Hematopoietic multipotent progenitor cell treated with erythropoietin and hydrocortisone succinate and interleukin-3 and kit ligand, for 17 days (in vitro differentiated cells): ENCODE data around the gene C22orf39.
"Not testable (repeated sequence)": the region's sequence is repeated elsewhere in the genome, so short reads cannot be mapped to it uniquely, and the experiment has no call there.

Experiments
- DNase-seq: peaks from one replicate; pipeline ENCODE4 v3.0.0-alpha.2; 2015; ENCODE audit warnings: low spot score

Gene C22orf39

DNA sequence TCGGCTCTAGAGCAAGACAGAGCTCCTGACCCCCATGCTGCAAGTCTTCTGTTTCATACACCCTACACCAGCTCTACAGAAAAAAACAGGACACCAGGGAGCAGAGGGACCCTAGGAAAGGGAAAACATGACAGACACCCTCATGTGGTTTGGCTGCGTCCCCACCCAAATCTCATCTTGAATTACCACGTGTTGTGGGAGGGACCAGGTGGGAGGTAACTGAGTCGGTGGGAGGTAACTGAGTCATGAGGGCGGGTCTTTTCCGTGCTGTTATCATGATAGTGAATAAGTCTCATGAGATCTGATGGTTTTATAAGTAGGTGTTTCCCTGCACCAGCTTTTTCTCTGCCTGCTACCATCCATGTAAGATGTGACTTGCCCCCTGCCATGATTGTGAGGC is 6.6 kb upstream of the C22orf39 start:
- DNase-seq = no peak

DNA sequence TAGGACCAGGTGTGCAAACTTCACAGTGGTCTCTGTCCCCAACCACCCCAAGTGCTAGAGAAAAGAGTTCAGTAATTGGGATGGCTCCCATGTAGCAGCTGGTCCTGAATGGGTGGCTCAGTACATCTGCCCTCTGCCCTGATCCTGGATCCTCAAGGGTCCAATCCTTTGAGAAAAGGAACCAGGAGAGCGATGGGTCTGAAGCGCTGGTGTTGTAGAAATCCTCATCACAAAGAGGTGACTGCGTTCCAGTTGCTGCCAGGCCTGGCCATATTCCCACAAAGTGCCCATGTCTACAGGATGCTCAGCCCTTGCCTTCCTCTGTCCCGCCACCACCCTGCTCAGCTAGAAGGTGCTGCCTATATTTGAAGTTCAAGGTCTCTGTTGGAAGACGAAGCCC is 6.2 kb upstream of the C22orf39 start:
- no peak for DNase-seq

DNA sequence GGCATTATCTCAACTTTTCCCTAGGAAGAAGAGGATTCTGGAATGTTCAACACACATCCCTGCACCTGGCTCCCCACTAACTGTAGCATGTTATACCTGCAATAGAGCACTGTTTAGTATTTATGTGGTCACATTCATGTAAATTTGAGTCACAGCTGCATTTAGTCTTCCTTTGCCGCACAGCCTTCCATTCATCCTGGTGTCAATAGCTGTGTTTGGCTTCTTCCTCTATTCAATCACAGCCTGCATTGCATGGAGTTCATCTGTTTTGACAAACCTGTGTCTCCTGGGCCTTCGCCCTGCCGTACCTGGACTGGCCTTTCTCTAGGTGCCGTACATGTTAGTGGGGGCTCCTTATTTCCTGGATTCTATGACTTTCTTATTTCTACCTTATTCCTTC is 4.1 kb upstream of the C22orf39 start:
- DNase-seq = no peak

DNA sequence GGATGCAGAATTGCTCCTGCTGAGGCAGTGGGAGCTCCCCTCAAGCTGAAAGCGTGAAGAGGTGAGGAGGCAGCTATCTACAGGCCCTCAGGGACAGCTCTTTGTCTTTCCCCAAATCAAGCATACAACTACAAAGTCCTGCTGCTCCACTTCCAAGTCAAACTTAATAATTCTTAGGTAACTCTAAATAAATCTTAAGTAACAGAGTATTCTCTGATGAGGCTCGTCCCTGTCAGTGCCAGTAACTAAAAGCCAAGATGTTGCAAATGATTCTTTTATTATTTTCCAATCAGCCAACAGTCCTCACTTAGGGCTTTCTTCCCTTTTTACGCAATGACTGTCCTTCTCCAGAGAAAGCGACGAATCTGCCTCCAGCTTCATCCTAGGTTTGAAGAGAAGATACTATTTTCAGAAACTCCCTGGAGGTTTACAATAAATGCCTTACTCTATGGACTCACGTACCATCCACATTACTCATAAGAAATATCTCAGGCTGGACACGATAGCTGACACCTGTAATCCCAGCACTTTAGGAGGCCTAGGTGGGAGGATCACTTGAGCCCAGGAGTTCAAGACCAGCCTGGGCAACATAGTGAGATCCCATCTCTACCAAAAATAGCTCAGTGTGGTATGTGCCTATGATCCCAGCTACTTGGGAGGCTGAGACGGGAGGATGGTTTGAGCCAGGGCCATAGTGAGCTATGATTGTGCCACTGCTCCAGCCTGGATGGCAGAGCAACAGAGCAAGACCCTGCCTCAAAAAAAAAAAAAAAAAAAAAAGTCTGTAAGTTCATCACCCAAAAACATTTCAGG is 3.1 kb upstream of the C22orf39 start:
- DNase-seq = no peak

DNA sequence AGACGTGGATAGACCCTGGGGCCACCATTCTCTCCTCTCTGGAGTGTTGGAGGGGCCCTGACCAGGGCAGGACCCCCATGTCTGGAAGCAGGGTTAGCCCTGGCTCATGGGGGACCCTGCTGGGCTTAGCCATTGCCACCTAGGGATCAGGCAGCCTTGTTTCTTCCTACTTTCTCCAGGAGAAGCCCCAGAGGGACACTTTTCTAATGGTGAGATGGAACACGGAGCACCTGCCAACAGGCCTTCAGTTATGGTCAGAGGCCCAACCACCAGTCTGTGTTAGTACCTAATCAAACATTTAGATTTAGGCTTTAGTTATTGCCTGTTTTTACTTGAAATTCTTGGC is 1.9 kb upstream of the C22orf39 start:
- no peak for DNase-seq

DNA sequence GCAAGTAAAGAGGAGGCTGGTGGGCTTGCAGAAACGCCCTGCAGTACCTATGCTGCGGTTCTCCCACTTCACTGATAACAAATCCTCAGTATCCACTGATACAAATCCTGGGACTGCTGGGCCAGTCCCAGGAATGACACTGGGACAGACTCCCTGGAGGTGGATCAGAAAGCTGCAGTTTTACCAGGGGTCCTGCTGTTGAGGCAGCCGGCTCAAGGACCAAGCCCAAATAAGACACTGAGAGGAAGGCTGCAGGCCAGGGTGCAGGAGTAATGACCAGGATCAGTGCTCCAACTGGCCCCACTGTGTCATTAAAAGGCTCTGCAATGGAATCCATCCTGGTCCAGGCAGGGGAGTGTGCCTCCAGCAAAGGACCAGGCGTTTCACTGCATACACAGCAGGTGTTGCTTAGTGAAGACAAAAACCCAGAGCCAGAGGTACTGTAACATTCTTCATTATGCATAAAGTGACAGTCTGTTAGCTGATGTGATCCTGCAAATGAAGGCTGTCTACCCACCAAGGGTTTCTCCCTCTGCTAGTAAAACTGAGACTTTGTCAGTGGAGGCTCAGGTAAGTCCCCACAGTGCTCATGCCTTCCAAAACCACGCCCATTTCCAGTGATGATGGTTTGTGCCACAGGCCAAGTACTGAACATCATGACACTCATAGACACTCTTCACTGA is 1.4 kb upstream of the C22orf39 start:
- no peak for DNase-seq

DNA sequence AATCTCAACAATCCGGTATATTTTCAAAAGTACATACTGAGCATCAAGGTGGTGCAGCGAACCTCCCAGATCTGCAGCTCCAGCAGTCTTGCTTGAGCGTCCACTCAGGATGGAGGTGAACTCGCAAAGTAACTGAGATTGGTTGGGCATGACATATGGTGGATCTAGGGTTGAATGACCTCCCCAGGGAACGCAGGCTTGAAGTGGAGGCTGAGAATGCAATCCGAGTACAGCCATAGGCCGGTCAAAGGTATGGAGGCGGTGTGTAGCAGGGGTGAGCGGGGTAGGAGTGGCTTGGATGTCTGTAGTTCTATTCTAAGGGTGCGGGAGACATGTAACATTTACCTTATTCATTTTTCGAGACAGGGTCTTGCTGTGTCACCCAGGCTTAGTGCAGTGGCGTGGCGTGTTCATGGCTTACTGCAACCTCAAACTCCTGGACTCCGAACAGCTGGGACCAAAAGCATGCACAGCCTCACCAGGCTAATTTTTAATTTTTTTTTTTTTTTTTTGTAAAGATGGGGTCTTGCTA is 631 bp upstream of the C22orf39 start:
- no peak for DNase-seq

DNA sequence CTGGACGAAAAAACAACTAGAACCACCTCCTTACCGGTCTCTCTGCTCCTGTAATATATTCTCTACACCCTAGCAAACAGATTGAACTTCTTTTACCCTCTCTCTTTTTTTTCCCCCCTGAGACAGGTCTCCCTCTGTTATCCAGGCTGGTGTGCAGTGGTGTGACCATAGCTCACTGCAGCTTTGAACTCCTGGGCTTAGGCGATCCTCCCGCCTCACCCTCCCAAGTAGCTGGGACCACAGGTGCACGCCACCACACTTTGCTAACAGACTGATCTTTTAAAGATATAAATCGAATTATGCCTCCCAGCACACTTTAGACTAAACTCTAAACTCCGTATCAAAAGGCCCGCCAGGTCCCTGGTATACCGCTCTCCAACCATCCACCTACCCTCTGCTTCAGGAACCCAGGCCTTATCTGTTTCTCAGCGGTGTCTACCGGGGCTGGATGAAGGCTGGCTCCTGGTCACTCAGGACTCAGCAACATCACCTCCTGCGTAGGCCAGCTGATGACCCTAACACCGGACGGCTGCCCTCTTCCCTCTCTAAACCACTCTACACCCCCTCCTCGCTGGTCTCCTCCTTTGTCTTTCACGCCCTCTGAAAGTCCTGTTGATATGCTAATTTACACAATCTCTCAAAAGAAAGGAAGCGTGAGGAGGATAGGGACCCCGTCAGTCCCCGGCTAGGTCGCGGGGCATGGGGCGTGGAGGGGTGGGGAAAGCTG is 745 bp downstream of the C22orf39 start:
- DNase-seq = no peak

DNA sequence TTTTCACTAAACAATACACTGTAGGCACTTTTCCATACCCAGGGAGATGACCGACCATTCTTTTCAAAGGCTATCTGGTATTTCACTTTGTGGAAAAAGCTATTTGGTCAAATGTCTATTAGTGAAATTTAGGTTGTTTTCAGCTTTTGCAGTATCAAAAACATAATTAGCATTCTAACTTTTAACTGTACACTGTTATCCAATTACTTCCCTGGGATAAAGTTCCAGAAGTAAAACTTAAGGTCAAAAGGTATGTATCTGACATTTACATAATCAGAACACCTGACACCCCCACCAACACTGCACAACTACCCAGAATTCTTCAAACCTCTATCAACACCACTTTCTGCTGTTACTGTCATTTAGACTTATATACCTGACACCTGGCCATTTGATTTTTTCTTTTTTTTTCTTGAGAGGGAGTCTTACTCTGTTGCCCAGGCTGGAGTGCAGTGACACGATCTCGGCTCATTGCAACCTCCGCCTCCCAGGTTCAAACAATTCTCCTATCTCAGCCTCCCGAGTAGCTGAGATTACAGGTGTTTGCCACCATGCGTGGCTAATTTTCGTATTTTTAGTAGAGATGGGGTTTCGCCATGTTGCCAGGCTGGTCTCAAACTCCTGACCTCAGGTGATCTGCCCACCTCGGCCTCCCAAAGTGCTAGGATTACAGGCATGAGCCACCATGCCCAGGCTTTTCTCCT is 2.1 kb downstream of the C22orf39 start:
- DNase-seq = not testable (repeated sequence)

DNA sequence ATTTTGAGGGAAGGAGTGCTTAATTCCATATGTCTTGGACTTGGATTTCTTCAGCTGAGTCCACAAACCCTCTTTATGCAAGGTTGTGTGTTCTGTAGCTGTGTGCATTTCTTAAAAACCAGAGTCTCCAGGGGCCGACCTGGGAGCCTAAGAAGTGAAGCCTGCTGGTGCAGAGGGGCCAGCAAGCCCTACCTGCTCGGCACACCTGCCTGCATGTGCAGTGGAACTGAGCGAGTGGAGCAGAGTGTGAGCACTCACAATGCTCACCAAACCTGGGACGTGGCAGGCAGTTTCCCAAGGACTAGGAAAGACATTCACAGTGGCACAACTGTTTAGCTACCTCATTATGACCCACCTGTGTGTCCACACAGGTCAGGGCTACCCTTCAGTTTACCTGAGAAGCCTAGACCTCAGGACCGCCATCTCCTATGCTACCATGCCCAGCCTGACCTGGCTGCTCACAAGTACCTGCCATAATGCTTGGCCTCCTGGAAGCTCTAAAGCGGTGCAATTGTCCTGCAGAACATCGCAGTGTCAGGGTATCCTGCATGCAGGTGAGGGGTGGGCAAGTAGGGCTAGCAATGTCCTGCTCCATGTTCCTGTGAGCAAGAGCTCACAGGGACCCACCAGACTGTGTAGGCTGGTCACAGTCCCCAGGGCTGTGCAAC is 3.8 kb downstream of the C22orf39 start:
- DNase-seq = no peak

DNA sequence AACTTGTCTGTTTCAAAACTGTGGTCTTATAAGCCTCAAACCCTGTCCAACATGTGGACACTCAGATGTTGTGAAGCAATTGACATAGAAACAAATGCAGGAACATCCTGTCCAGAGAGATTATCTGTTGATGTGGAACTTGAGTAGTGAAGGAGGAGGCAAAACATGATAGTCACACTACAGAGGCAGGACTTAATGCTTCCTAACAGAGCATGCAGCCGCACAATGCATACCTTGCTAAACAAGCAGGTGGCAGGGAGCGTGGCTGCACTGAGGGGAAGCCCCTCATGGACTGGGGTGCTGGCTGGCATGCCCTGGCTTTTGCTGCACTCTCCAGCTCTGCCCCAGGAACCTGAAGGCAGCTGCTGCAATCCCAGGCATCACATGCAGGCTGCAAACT is 5.3 kb downstream of the C22orf39 start:
- no peak for DNase-seq

DNA sequence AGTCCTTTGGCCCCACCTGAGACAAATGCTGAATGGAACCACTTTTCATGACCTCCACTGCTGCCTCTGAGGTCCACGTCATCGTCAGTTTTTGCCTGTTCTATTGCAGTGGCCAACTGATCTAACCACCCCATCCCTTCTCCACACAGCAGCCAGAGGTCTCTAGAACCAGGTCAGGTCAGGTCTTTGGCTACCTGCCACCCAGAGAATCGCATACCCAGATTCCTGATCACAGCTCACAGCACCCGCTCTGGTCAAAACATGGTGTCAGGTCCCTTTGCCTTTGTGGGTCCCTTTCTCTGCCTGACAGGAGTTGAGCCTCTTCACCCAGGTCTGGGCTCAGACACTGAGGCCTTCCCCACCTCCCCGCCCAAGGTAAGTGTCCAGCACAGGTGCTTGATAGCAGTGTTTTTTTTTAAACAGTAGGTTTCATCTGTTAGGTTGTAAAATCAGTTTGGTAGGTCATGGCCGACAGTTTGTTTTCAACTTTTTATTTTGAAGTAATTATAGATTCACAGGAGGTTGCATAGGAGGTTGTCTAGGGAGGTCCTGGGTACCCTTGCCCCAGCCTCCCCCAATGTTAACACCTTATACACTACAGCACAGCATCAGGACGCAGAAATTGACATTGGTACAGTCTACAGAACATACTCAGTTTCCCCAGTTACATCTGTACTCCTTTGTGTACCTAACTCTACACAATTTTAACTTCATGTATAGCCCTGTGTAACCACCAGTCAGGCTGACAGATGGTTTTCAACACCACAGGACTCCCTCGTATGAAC is 6.9 kb downstream of the C22orf39 start:
- DNase-seq = no peak

DNA sequence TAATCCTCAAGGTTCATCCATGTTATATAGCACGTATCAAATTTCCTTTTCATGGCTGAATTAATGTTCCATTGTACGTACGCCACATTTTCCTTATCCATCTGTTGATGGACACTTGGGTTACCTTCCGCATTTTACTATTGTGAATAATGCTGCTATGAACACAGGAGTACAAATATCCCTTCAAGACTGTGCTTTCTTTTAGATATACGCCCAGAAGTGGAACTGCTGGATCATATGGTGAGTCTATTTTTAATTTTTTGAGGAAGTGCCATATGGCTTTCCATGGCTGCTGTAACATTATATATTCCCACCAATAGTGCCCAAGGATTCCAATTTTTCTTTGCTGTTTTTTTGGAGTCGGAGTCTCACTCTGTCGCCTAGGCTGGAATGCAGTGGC is 9.2 kb downstream of the C22orf39 start:
- DNase-seq = no peak

DNA sequence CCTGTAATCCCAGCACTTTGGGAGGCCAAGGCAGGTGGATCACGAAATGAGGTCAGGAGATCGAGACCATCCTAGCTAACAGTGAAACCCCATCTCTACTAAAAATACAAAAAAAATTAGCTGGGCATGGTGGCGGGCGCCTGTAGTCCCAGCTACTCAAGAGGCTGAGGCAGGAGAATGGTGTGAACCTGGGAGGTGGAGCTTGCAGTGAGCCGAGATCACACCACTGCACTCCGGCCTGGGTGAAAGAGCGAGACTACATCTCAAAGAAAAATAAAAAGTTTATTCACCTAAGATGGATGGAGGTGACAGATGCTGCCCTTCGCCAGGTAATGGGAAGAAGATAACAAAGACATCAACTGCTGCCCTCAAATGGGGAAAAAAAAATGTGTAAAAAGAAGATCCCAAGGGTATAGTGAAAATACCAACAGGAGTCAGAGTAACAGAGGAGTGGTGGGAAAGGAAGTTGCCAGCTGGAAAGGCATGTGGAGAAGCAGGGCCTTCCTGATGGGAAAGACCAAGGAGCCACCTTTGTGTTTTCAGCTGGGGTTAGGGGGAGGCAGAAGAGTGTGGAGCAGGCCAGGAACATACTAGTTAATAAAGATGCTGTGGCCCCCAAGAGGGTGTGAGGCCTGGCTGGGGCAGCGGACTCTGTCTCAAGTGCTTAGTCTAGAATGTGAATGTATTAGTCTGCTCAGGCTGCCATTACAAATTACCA is 10.9 kb downstream of the C22orf39 start:
- not testable (repeated sequence) for DNase-seq

DNA sequence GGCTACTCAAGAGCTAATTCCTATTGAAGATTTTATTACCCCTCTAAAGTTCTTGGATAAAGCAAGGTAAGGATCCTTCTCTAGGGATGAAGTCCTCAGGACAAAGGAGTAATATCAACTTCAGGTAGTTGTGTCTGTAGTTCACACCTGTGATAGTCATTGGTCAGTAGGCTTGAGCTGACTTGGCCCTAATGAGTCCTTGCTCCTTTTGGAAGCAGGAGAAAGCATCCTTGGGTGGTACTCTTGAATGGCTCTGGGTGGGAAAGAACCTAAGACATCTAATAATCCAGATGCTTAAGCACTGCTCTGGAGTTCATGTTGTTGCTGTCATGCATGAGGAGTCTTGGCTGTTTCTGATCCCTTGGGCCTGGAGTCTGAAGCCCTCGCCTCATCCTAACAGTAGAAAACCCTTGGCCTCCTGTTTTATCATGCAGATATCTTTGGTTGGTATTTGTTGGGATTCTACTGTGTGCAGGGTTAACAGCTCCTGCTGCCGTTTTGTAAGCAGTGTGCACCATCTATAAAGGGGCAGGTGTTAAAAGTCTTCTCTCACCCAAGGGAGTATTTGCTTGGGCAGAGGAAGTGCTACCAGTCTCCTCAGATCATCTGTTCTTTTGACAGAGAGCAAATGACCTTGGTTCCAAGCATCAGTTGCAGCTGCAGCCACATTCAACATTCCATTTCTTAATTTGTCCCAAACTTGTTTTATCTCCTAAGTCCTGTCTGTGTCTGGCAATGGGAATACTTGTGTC is 12.5 kb downstream of the C22orf39 start:
- DNase-seq = no peak

DNA sequence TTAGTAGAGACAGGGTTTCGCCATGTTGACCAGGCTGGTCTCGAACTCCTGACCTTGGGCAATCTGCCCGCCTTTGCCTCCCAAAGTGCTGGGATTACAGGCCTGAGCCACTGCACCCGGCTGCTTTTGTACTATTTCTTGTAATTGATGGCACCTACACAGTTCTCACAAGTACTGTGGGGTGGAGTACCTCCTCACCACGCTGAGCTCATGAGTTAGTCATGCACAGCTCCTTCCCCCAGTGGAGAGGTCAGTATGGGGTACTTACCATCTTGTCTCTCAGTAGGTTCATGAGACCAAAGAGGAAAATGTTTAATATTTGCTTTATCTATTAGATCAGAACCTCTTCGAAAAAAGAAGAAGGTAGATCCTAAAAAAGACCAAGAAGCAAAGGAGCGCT is 13.1 kb downstream of the C22orf39 start:
- no peak for DNase-seq

DNA sequence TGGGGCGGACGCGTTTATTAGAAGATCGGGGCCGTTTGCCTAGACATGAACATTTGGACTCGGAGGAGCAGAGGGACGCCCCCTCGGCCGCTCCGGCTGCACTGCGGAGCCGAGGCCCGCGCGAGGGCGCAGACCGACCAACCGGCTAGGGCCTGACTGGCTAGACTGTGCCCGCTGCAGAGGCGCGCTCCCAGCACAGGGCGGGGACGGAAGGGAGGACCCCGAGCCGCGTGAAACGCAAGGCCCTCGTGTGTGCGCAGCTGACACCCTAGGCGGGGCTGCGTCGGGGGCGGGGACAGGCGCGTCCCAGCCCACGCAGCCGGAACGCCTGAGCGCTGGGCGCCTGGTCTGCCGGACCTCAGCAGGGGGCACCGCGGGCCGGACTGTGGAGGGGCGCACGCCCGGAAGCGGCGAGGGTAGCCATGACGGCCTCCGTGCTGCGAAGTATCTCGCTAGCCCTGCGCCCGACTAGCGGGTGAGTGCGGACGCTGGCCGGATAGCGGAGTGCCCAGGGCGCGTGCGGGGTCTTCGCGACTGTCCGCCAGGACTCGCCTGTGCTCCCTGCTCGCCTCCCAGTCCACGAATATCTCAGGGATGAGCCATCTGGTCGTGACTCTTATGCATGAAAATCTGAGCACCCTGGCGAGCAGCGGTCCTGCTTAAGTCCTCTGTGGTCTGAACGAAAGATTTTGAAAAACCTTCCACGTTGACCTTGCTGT is 15.2 kb downstream of the C22orf39 start, which contains the start of gene MRPL40:
TSS of gene MRPL40 (plus strand) at position 413 of the 719 bp plus-strand sequence. CDS start at position 423, 10 bp downstream.
- DNase-seq = peak; percentile 88

DNA sequence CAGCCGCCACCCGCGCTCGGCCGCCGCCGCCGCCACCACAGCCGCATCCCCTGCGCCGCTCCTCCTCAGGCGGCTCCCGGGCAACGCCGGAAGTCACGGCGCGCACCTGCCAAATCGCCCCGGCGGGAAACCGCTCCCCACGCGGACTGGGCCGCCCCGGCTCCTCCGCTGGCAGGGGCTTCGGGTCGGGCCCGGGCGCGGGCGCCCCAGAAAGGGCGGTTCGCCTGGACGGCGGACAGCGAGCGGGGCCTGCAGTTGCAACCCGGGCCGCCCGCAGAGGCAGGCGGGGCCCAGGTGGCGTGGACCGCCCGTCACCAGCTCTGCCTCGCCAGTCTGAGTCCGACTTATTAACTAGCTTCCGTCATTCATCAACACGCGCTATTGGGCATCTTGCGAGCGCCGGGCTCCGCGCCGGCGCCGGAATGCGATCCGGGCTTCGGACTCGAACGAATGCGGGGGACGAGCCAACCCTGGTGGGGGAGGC is 15.8 kb downstream of the C22orf39 start, which contains the start of gene HIRA:
TSS of gene HIRA (minus strand) at position 85 of the 484 bp plus-strand sequence. CDS start 257 bp downstream, outside the sequence.
- DNase-seq = peak; percentile 81
